Pancreas (tissue), 10 donors: ENCODE measurements around the gene KBTBD12. TPM values are rescaled to one million over a fixed set of nuclear protein-coding genes. Genes with fewer than 3 reads are reported as not detected.
A peak's percentile ranks its signal among the peaks of the same experiment; 100 is the strongest.

Experiments
- ATAC-seq, 4 donors: fragments of 200-7000 bp; cut with Tn5 transposase; one replicate each; pipeline versions ENCODE4 v1.8.0 to v1.9.1; 2020; ENCODE audit warnings: mild to moderate bottlenecking in 4 of 4, moderate library complexity in 4 of 4
- DNase-seq, 6 donors: peaks; one replicate each; pipeline ENCODE4 v3.0.0-alpha.2; 2020
- FAIRE-seq: peaks from 2 replicates; lab custom pipeline; 2012; peaks lifted over from hg19 to GRCh38; lab: Jason Lieb, UNC
- H3K27ac ChIP-seq, 4 donors: fragments of 200-600 bp; sonication (generic); 1 replicate in 3 of 4; 2 replicates in 1 of 4; pipeline versions ENCODE4 v1.5.0 to v1.8.0; 2020
- H3K27me3 ChIP-seq, 4 donors: fragments of 200-600 bp; one replicate each; pipeline ENCODE4 v1.8.0; 2021
- H3K36me3 ChIP-seq, 3 donors: fragments of 200-600 bp; sonication (generic) in 1 of 3; one replicate each; pipeline versions ENCODE4 v1.5.0 to v1.8.0; 2020 to 2021
- H3K4me1 ChIP-seq, 3 donors: fragments of 200-600 bp; one replicate each; pipeline ENCODE4 v1.8.0; 2021
- H3K4me3 ChIP-seq, 4 donors: fragments of 200-600 bp; sonication (generic) in 2 of 4; one replicate each; pipeline versions ENCODE4 v1.5.0 to v1.8.0; 2020 to 2021
- H3K9me3 ChIP-seq, 4 donors: fragments of 200-600 bp; one replicate each; pipeline ENCODE4 v1.8.0; 2021
- WGBS, 2 donors: extraction: QIAGEN DNeasy Blood & Tissue Kit; methylation state at CpG; one replicate each; pipeline ENCODE4 v1.1.7; 2013; 5-methylcytosine and 5-hydroxymethylcytosine counted together
- intact Hi-C, 3 donors: fragments of 100-400 bp; cut with DNase I; formaldehyde crosslinking; loops; one replicate each; pipeline versions ENCODE4 v1.11.1 to v1.14.2; 2022
- polyA plus RNA-seq, 2 donors: library from polyadenylated mRNA; stranded (reverse); fragments of 200-250 nt; gene quantifications; one replicate each; pipeline ENCODE4 v1.2.3, GENCODE V29; 2013
- total RNA-seq, 6 donors: library from RNA; stranded (reverse); fragmentation: NEBNext Ultra II Directional in 4 of 6; extraction: Animal tissue kit (Norgen Biotek cat#: 25700) in 4 of 6; gene quantifications; one replicate each; pipeline versions ENCODE4 v1.2.1 to v1.2.4, GENCODE V29; 2021 to 2023
- TF ChIP-seq, protein P1 (sequence below), 4 donors: fragments of 200-600 bp; sonication (generic) in 3 of 4; IDR thresholded peaks; one replicate each; pipeline versions ENCODE4 v1.5.0 to v1.8.0; 2021; ENCODE audit warnings: antibody characterized with exemption in 4 of 4
- donor health status: healthy with polysubstance abuse.
- donor health status: DM: no; HTN: no; CAD: no; lungs with moderate emphysema.
- donor health status: DM: no; HTN: no; CAD: no.
- donor health status: control.
- donor health status: control.
- donor health status: Bipolar disorder and iron deficiency.
- donor health status: DM: yes; HTN: yes; CAD: no.
- donor health status: DM: no; HTN: no; CAD: no.
- donor health status: DM: no; HTN: no; CAD: no.
- donor health status: DM: yes; HTN: yes; CAD: no.

The KBTBD12 gene
- total and polyA plus RNA-seq, 8 donors, result 0.68 to 3.7 (median 1.6) TPM

DNA sequence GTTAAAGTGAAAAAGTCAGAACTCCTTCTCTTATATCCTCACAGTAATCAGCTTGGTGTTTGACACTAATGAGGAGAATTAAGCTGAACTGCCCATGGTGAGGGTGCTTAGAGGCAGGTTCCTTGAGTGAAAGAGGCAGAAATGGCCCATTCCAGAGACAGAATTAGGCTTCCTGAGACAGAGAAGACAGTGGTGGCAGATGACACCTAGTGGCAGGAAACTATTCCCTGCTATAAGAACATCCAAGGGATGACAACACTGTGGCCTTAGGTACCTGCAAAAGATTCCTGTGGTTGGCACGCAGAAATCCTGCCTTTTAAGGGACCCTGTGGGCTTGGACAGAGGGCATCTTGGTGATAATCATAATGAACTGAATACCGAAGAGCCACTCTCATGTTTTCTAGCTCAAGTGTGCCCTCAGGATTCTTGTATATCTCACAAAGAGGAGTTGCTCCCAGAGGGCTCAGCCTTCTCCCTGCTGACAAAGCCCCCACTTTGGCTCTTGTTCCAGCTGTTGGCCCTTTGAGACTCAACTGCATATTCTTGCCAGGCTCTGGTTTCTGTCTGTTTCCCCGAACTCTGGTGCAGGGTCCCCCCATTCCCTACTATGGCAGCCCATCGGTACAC lies 56.0 kb downstream of the KBTBD12 start:
- H3K4me3 ChIP-seq, result no peak overlapping the region
- H3K27me3 ChIP-seq, result no peaks in the 10 kb centered on the region
- ATAC-seq (peak in 3 of 4 donors; percentile 53 to 78 (median 67)), DNase-seq (peak in 1 of 6 donors; percentile 21), FAIRE-seq (no peak)
- intact Hi-C loops, result loop anchor here in 1 of 3 donors (10.0 kb wide), 1 partner anchor 396 kb away; no protein-coding TSS in a partner anchor
- H3K9me3 ChIP-seq, result no peaks in the 10 kb centered on the region
- TF ChIP-seq, protein P1, sequence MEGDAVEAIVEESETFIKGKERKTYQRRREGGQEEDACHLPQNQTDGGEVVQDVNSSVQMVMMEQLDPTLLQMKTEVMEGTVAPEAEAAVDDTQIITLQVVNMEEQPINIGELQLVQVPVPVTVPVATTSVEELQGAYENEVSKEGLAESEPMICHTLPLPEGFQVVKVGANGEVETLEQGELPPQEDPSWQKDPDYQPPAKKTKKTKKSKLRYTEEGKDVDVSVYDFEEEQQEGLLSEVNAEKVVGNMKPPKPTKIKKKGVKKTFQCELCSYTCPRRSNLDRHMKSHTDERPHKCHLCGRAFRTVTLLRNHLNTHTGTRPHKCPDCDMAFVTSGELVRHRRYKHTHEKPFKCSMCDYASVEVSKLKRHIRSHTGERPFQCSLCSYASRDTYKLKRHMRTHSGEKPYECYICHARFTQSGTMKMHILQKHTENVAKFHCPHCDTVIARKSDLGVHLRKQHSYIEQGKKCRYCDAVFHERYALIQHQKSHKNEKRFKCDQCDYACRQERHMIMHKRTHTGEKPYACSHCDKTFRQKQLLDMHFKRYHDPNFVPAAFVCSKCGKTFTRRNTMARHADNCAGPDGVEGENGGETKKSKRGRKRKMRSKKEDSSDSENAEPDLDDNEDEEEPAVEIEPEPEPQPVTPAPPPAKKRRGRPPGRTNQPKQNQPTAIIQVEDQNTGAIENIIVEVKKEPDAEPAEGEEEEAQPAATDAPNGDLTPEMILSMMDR (IDR thresholded peaks at IDR 0.05), result peak in 2 of 4 donors; percentile 33 to 38
- H3K36me3 ChIP-seq, result no peaks in the 10 kb centered on the region
- H3K27ac ChIP-seq, result no peak overlapping the region
- WGBS, 2 donors, result 61 to 73% methylated on average over 4 of the region's 4 CpGs
- no peaks in the 10 kb centered on the region for H3K4me1 ChIP-seq

DNA sequence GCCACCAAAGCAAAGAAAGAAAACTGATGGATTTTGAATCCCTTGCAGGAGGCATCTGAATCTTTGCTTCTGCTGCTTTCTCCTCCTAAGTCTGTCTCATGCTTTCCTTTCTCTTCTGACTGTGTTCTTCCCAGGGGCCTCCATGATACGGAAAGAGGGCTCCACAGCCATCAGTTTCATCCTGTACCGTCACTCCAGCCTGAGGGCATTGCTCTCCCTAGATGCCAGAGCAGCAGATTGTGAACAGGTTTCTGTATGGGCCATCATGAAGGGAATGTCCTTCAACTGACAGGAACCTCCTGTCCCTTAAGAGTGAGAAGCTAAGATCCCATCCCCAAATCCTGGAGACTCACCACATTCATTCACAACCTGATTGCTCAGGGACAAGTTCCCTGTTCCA lies 59.2 kb downstream of the KBTBD12 start:
- no peaks in the 10 kb centered on the region for H3K27me3 ChIP-seq
- FAIRE-seq, result no peak
- H3K4me3 ChIP-seq, result no peak overlapping the region
- no peak overlapping the region for H3K27ac ChIP-seq
- H3K9me3 ChIP-seq, result no peaks in the 10 kb centered on the region
- H3K4me1 ChIP-seq, result no peaks in the 10 kb centered on the region
- no peaks in the 10 kb centered on the region for H3K36me3 ChIP-seq
- intact Hi-C loops, result loop anchor here in 1 of 3 donors (10.0 kb wide), 1 partner anchor 399 kb away; no protein-coding TSS in a partner anchor
- ATAC-seq, result no peak
- 87 to 92% methylated on average over 2 of the region's 2 CpGs for WGBS, 2 donors
- TF ChIP-seq, protein P1 (IDR thresholded peaks at IDR 0.05), result no peak
- DNase-seq, result no peak

DNA sequence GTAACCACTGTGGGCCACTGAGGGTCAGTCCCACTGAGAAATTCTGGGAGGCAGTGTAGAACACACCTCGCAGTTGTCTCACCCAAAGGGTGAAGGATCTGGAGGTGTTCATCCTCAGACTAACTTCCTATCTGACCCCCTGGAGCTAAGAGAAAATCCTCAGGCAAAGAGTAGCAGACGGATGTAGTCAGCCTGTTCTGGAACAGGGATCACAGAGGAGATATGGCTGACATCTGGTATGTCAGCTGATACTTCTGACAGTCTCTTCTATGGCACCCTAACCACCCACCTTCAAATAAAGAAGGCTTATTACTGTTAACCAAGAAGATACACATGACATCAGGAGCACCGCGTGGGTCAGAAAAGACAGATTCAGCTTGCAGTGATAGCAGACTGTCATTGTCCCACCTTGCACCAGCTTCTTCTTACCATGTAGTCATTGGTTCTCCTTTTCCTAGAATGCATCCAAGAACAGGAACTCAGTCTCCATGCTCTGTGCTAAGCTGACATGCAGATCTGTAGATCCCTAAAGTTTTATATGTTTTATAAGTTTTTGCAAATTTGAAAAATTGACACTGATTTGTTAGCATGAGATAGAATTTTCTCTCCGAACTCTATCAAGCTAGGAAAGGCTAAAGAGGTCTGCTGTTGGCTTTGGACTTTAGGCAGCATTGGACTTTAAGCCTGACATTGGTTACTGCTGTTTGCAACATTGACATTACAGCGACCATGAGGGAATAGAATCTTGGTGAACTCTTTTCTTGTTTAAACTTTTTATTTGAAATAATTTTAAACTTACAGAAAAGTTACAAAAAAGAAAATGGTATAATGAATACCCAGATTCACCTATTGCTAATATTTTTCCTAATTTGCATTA lies 60.4 kb downstream of the KBTBD12 start:
- H3K36me3 ChIP-seq, result no peaks in the 10 kb centered on the region
- no peaks in the 10 kb centered on the region for H3K27me3 ChIP-seq
- H3K4me1 ChIP-seq, result no peaks in the 10 kb centered on the region
- TF ChIP-seq, protein P1 (IDR thresholded peaks at IDR 0.05), result no peak
- intact Hi-C loops, result loop anchor here in 1 of 3 donors (5.0 to 10.0 kb wide), 2 partner anchors 323 to 401 kb away; no protein-coding TSS in a partner anchor
- H3K27ac ChIP-seq, result no peak overlapping the region
- no peak for DNase-seq
- WGBS, 2 donors, result 80% methylated on average over 6 of the region's 6 CpGs
- ATAC-seq, result no peak
- FAIRE-seq, result no peak
- no peaks in the 10 kb centered on the region for H3K9me3 ChIP-seq
- H3K4me3 ChIP-seq, result no peak overlapping the region

DNA sequence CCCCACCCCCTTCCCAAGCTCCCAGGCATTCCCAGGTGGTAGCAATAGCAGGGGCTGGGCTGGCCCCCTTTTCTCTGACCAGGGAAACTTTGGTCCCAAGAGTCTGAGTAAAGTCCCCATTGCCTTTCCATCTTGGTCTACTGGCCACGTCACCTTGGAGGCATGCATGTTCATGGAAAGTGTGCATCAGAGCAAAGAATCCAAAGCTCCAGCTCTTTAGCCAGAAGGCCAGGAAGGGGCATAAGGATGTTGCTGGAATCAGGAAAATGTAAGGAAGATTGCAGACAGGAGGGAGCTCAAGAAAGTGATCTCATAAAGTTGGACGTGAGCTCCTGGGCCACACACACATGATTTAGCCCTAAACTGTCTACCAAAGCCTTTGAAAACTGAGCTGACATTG lies 63.6 kb downstream of the KBTBD12 start:
- TF ChIP-seq, protein P1 (IDR thresholded peaks at IDR 0.05), result no peak
- 82 to 93% methylated on average over 2 of the region's 2 CpGs for WGBS, 2 donors
- FAIRE-seq, result no peak
- no peaks in the 10 kb centered on the region for H3K4me1 ChIP-seq
- intact Hi-C loops, result loop anchor here in 1 of 3 donors (5.0 to 10.0 kb wide), 2 partner anchors 326 to 404 kb away; no protein-coding TSS in a partner anchor
- no peak overlapping the region for H3K4me3 ChIP-seq
- no peaks in the 10 kb centered on the region for H3K9me3 ChIP-seq
- H3K27ac ChIP-seq, result no peak overlapping the region
- no peak for ATAC-seq
- no peaks in the 10 kb centered on the region for H3K36me3 ChIP-seq
- H3K27me3 ChIP-seq, result no peaks in the 10 kb centered on the region
- no peak for DNase-seq
